ENCODE measurements around the gene CTNNA1.

CTNNA1 gene

GRCh38 chr5:138869763-138870500 is 116.7 kb downstream of the CTNNA1 start:
- DNase-seq, result no peak

GRCh38 chr5:138870611-138871010 is 117.4 kb downstream of the CTNNA1 start:
- DNase-seq, result no peak

- DNase-seq, result no peak
These were observed 119.7 kb downstream of the CTNNA1 start for GRCh38 chr5:138872841-138873465.

GRCh38 chr5:138873466-138874221 is 120.4 kb downstream of the CTNNA1 start:
- DNase-seq, result no peak

GRCh38 chr5:138874241-138874640 is 121.0 kb downstream of the CTNNA1 start:
- DNase-seq, result peak; percentile 17

GRCh38 chr5:138874771-138875551 is 121.7 kb downstream of the CTNNA1 start, which contains the start of gene LRRTM2:
LRRTM2 (minus strand) TSS chr5:138875335; CDS start chr5:138874911, 424 bp downstream.
- peak; percentile 87 for DNase-seq

GRCh38 chr5:138875552-138875875 is 122.3 kb downstream of the CTNNA1 start:
- DNase-seq, result no peak

GRCh38 chr5:138875946-138876345 is 122.7 kb downstream of the CTNNA1 start:
- DNase-seq, result no peak

GRCh38 chr5:138876811-138877210 is 123.6 kb downstream of the CTNNA1 start:
- no peak for DNase-seq

GRCh38 chr5:138878437-138879235 is 125.4 kb downstream of the CTNNA1 start:
- DNase-seq, result no peak

GRCh38 chr5:138883211-138883610 is 130.0 kb downstream of the CTNNA1 start:
- no peak for DNase-seq

GRCh38 chr5:138884094-138884493 is 130.9 kb downstream of the CTNNA1 start:
- no peak for DNase-seq

- no peak for DNase-seq
These were observed 131.3 kb downstream of the CTNNA1 start for GRCh38 chr5:138884554-138884953.

- DNase-seq, result no peak
These were observed 136.8 kb downstream of the CTNNA1 start for GRCh38 chr5:138889994-138890393.

GRCh38 chr5:138890644-138891043 is 137.4 kb downstream of the CTNNA1 start:
- DNase-seq, result no peak

GRCh38 chr5:138895918-138896317 is 142.7 kb downstream of the CTNNA1 start:
- no peak for DNase-seq

GRCh38 chr5:138898299-138898698 is 145.1 kb downstream of the CTNNA1 start:
- no peak for DNase-seq

- DNase-seq, result no peak
These were observed 145.5 kb downstream of the CTNNA1 start for GRCh38 chr5:138898742-138899141.

GRCh38 chr5:138900281-138900965 is 147.2 kb downstream of the CTNNA1 start:
- DNase-seq, result peak; percentile 50

GRCh38 chr5:138901716-138902115 is 148.5 kb downstream of the CTNNA1 start:
- peak; percentile 13 for DNase-seq

GRCh38 chr5:138903130-138903775 is 150.0 kb downstream of the CTNNA1 start:
- DNase-seq, result peak; percentile 72
